GM18502 (cell line): Measurements from ENCODE around the gene ING1.

Experiments used
- ATAC-seq: cut with Tn5 transposase; IDR thresholded peaks from one replicate; pipeline ENCODE4 v1.9.1; 2021; ENCODE audit warnings: mild to moderate bottlenecking; ENCODE audit not compliant: unreplicated experiment, poor library complexity

ING1 gene

GRCh38 chr13:110766671-110767430, 53.4 kb downstream of the ING1 start:
- no peak for ATAC-seq

GRCh38 chr13:110767476-110767875, 54.0 kb downstream of the ING1 start:
- no peak for ATAC-seq

DNA sequence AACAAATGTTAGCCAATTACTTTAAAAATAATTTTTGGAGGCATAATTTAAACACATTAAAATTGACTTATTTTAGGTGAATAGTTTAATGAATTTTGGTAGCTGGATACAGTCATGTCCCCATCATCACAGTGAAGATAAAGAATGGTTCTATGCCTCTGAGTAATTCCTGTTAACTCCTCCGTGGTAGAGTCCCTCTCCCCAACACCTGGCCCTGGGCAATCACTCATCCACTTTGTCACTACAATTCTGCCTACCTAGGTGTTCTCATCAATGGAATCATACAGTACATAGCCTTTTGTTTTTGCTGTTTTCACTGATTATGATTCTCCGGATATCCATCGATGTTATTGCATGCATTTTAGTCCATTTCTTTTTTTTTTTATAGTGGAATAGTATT, 55.6 kb downstream of the ING1 start:
- no peak for ATAC-seq

GRCh38 chr13:110770678-110771077, 57.2 kb downstream of the ING1 start:
- ATAC-seq, result no peak

DNA sequence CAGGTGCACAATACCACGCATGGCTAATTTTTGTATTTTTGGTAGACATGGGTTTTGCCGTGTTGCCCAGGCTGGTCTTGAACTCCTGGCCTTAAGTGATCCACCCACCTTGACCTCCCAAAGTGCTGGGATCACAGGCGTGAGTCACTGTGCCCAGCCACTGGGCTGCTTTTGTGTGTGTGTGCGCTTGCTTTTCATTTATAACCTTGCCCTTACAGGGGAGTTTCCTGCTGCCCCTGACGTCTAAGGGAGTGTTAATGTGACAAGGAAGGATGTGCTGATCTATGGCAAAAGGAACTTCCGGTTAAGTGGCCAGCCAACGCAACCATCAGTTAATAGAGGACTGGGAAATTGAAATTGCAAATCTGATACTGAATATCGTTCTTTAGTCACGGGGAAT, 57.7 kb downstream of the ING1 start:
- ATAC-seq, result no peak

DNA sequence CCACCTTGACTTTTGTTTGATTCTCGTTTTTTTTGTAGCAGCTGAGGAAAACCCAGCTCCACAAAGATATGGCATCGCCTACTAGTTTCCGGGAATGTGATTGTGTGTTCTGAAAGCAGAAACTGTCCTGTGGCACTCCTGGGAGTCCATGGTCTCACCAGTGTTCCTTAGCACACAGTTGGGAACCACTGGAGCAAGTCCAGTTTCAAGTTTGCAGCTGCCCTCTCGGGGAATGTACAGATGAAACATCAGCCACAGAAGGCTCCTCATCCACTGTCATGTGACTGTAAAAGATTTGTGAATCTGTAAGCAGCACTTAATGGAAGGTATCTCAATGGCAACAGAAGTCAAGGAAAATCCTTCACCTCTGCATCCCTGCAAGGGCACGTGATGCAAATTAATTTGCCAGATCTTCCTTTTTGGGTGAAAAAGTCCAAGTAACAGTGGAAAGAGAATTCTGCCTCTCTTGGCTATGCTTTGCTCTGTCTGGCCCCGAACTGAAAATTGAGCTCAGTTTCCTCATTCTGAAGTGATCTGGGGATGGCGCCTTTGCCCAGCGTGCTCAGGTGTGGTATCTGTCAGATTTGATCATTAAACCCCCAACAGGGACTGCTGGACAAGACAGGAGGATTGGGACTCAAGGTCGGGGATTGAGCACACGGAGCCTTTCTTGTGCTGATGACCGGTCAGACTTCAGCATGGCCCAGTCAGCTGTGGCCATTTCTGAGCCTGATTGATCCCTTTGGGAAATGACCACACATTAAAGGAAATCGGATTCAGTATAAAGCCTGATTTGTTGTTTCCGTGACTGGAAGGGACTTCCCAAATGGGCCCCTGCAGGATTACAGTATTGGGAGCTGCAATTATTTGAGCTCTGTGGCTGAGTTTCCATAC, 58.8 kb downstream of the ING1 start:
- ATAC-seq, result no peak
